GM19099 (cell line): ENCODE results near the gene PCDHA1.

ENCODE experiments used
- POLR2A ChIP-seq: IDR thresholded peaks from 3 replicates; pipeline ENCODE4 v1.6.1; 2011; ENCODE audit warnings: low read depth; ENCODE audit not compliant: insufficient read length; ENCODE audit errors: extremely low read depth

The PCDHA1 gene

DNA sequence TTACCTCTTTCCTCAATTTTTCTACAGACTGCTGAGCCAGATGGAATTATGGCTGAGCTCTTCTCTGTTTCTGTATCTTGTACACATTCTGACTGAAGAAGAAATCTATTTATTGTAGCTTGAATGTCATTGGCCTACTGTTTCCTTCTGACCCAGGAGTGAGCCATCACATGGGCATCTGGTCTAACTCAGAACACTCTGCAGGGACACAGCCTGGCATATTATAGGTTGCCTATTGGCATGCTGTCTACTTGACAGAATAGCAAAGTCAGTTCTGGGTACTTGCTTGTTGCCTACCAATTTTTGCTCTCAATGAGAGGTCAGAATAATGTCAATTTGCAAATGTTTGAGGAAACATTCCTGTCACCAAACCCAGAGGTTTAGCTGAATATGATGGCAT lies 187.6 kb downstream of the PCDHA1 start:
- no peak for TF ChIP-seq POLR2A

GRCh38 chr5:140977003-140977402 lies 191.1 kb downstream of the PCDHA1 start:
- no peak for TF ChIP-seq POLR2A

DNA sequence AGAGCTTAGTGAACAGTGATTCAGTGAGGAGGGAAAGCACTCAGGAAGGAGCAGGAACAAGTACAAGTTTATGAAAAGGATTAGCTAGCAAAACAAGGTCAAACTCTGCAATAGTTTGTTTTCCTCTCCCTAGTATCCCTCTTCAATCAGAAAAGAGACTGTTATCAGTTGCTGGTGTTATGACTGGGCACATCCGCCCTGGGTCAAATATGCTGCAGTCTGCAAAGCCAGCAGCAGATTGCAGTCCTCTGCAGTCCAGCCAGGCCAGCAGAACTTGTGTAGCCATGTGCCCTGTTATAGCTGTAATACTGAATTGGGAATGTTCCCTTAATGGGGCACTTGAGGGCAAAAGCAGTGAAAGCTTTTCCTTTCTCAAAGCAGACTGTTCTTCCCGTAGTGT lies 192.3 kb downstream of the PCDHA1 start:
- no peak for TF ChIP-seq POLR2A

GRCh38 chr5:140978983-140979382 lies 193.0 kb downstream of the PCDHA1 start:
- no peak for TF ChIP-seq POLR2A

- TF ChIP-seq POLR2A, result no peak
These were observed 196.3 kb downstream of the PCDHA1 start for GRCh38 chr5:140982083-140982716.

DNA sequence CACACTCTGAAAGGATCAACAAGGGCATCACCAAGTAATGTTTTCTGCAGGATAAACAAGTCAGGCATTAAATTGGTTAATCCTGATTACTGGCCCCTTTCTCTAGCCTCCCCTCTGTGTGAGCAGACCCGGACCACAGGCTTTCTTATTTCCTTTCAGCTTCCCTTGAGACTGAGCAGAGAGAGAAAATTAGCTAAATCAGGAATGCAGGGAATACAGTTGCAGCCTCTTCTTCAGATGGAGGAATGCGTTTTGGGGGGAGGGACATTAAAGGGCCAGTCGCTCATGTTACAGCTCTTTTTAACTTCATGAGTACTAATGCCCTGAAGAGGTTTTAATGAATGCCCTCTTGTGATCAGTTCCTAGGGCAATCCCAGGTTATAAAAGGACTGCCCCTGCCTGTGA lies 200.2 kb downstream of the PCDHA1 start:
- no peak for TF ChIP-seq POLR2A

DNA sequence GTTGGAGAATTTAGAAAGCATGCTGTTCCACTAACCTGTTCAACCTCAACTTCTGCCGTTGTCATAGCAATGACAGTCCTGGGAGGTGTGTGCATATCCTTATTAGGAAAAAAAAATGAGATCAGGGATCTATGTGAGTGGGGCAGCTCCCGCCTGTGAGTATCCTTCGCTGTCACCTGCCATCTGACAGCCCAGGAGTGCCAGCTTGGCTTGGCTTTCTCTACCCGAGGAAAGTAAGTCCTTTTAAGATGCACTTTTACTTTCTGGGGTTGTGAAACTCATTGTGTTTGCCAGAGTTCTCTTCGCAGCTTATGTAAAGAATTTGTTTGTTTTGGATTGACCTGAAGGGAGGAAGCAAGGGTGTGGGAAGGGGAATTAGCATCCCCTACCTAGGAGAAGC lies 202.2 kb downstream of the PCDHA1 start:
- TF ChIP-seq POLR2A, result no peak

DNA sequence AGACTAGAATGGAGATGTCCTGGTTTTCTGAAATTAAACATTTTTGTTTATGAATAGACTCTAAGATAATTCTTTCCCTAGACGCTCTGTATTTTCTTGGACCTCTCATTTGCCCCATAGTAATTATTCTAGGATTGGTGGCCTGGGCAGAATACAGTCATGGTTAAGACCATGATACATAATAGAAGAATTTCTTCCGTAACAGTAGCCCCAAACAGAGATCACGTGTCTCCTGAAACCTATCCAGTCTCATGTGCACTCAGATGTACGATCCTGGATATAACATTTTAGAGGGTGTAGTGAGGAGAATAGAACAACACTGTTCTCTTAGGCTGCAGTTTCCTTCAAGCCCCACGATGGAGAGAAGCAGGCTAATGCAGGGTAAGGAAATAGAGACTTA lies 202.7 kb downstream of the PCDHA1 start:
- no peak for TF ChIP-seq POLR2A

DNA sequence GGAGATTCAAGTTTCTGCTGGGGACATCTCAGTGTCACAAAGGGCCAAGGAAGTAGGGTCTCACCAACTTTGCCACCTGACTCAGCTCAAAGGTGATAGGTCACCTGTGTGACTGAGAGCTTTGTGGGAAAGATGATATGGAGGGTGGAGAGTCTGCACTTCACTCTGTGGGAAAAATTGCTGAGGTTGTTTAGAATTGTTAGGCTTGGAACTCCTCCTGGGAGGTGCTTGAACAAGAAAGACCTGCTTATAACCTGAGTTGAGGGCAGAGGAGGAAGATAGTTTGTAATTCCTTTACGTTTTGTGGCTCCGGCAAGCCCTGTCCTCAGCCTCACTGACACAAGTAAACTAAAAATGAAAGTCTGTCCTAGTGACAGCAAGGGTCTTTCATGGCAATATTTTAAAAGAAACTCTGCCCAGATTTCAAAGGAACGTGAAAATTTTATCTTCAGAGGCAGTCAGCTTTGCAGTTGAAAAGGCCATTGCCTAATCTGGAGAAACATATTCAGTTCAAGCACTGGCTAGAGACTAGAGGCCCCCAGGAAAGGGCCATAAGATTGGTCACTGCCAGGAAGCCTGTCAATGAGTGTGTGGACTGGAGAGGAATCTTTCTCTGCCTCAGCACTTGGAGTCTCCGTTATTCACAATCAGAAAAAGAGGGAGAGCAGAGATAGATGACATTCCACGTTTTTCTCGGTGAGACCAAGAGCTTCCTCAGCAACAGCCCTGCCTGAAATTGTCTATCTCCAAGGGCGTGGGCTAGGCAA lies 203.5 kb downstream of the PCDHA1 start:
- no peak for TF ChIP-seq POLR2A

- TF ChIP-seq POLR2A, result no peak
These were observed 206.9 kb downstream of the PCDHA1 start for GRCh38 chr5:140992828-140993227.

GRCh38 chr5:140996060-140996459 lies 210.1 kb downstream of the PCDHA1 start:
- TF ChIP-seq POLR2A, result no peak

DNA sequence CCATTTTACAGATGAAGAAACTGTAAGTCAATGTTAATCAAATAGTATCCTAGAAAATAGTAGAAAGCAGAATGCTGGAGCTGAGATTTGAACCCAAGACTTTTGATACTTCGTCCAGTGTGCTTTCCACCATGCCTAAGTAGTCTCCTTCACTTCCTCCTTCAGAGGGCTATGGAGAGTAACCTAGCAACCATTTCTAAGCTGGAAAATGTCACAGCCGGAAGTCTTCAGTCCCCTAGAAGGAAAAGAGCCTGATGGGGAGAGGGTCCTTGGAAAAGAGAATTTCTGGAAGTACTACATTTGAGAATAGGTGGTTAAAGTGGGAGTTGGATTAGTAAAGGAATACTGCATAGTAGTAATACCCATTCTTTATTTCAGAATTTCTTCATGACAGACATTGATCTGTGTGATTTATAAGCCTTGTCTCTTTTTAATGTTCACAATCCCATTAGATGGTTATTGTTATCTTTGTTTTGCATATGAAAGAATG lies 213.0 kb downstream of the PCDHA1 start:
- TF ChIP-seq POLR2A, result no peak

DNA sequence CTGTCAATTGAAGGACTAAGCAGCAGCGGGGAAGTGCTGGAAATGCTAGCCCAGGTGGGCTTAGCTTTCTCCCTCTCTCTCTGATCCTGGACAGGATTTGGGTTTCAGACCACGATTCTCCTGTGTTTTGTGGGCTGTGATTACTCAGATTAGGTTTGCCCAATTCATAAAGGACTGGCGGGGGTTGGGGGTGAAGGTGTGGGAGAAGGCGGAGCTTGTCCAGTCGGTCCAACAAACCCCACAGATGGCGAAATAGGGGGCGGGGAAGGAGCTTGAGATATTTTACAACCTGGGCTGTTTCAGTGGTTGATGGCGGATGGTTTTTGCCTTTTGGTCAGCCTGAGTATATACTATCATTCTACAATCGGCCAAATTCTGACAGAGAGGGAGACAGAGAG lies 215.5 kb downstream of the PCDHA1 start:
- TF ChIP-seq POLR2A, result no peak

- TF ChIP-seq POLR2A, result no peak
These were observed 216.1 kb downstream of the PCDHA1 start for GRCh38 chr5:141001844-141002604.

GRCh38 chr5:141002605-141002965 lies 216.6 kb downstream of the PCDHA1 start:
- TF ChIP-seq POLR2A, result no peak

DNA sequence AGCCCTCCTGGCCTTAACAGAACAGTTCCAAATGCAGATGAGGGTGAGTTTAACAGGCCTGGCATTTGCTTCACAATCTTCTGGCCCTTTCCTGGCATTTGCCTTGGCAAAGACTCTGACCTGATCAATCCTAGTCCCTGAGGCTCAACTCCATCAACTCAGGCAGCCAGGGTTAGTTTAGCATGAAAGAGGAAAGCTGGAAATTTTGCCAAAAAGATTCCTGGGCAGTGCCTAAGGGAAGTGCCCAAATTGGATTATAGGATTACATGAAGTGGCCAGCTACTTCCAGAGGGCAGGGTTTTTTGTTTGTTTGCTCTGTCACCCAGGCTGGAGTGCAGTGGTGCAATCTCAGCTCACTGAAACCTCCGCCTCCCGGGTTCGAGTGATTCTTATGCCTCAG lies 217.1 kb downstream of the PCDHA1 start:
- TF ChIP-seq POLR2A, result no peak
